Muscle layer of colon (tissue), 2 donors: ENCODE results near the gene TFRC.
"Not testable (repeated sequence)": the region's sequence is repeated elsewhere in the genome, so short reads cannot be mapped to it uniquely, and the experiment has no call there.

ENCODE experiments used
- H3K27ac ChIP-seq: one replicate; pipeline ENCODE4 v1.7.0; 2013; ENCODE audit warnings: low read depth, mild to moderate bottlenecking, low read length, moderate library complexity
- H3K27me3 ChIP-seq, 2 donors: one replicate each; pipeline ENCODE4 v1.7.0; 2013; ENCODE audit warnings: low read length in 2 of 2, mild to moderate bottlenecking in 2 of 2; ENCODE audit not compliant: insufficient read depth in 2 of 2, control insufficient read depth in 1 of 2
- H3K36me3 ChIP-seq: one replicate; pipeline ENCODE4 v1.7.0; 2013; ENCODE audit warnings: mild to moderate bottlenecking, low read length; ENCODE audit not compliant: insufficient read depth
- H3K4me1 ChIP-seq: one replicate; pipeline ENCODE4 v1.7.0; 2013; ENCODE audit warnings: mild to moderate bottlenecking, low read length; ENCODE audit not compliant: insufficient read depth
- H3K4me3 ChIP-seq, 2 donors: one replicate each; pipeline ENCODE4 v1.7.0; 2013; ENCODE audit warnings: low read length in 2 of 2, low read depth in 1 of 2, mild to moderate bottlenecking in 1 of 2, moderate library complexity in 1 of 2
- H3K9ac ChIP-seq: one replicate; pipeline ENCODE4 v1.7.0; 2013; ENCODE audit warnings: low read length
- H3K9me3 ChIP-seq: one replicate; pipeline ENCODE4 v1.7.0; 2013; ENCODE audit warnings: mild to moderate bottlenecking, low read length
- donor health status: abdominal sarcoma.
- donor health status: Adenocarcinoma of cecum.

TFRC gene

DNA sequence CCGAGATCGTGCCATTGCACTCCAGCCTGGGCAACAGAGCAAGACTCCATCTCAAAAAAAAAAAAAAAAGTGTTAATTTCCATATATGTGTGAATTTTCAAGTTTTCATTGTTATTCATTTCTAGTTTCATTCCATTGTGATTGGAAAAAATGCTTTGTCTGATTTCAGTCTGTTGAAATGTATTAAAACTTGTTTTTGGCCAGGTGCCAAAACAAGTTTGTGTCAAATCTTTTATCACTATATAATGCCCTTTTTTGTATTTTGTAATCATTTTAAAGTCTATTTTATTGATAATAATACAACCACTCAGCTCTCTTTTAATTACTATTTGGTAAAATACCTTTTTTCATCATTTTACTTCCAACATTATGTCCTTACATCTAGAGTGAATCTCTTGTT, 42.5 kb downstream of the TFRC start:
- H3K4me3 ChIP-seq = no peak overlapping the region
- H3K4me1 ChIP-seq = no peaks in the 10 kb centered on the region
- H3K36me3 ChIP-seq = no peaks in the 10 kb centered on the region
- H3K9me3 ChIP-seq = no peaks in the 10 kb centered on the region
- H3K9ac ChIP-seq = no peak overlapping the region
- no peaks in the 10 kb centered on the region for H3K27me3 ChIP-seq
- H3K27ac ChIP-seq = no peak overlapping the region

- H3K4me1 ChIP-seq, H3K36me3 ChIP-seq, H3K9me3 ChIP-seq, H3K9ac ChIP-seq, H3K4me3 ChIP-seq, H3K27me3 ChIP-seq, H3K27ac ChIP-seq: not testable (repeated sequence)
Measured at GRCh38 chr3:196026059-196026458, 55.8 kb downstream of the TFRC start.

DNA sequence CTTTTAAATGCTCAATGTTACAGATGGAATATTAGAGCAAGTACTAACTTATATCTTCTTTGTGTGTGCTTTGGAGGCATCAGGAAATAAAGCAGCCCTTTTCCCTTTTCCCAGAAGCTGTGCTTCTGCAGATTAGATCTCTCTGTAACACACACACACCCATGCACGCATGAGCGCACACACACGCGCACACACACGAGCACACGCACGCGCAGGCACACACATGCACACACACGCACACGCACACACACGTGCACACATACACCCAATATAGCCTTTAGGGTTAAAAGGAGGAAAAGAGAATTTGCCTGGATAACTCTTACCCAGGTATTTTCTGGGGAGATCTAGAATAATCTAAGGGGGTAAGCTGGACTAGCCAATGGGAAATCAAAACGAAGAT, 56.9 kb downstream of the TFRC start:
- Histone ChIP-seq H3K9me3 (no peaks in the 10 kb centered on the region), H3K4me3 (no peak overlapping the region), H3K27ac (no peak overlapping the region), H3K36me3 (no peaks in the 10 kb centered on the region), H3K9ac (no peak overlapping the region), H3K27me3 (no peaks in the 10 kb centered on the region), H3K4me1 (no peaks in the 10 kb centered on the region)

DNA sequence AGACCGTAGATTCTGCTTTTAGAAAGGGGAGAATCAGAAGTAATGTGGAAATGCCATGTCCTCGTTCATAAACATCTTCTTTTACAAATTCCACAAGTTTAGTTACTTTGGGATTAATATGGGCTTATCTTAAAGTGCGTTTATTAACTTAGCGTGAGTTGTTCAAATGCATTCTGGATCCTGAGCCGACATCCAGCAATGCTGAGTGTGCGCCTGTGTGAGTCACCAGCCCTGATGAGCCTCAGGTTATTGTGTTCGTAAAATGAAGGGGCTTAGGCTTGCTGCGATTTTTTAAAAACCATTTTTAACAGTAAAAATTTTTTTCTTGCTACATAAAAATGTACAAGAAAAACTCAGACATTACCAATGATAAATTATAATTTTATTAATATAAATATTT, 57.9 kb downstream of the TFRC start:
- no peak overlapping the region for H3K27ac ChIP-seq

GRCh38 chr3:196022499-196022878, 59.4 kb downstream of the TFRC start:
- not testable (repeated sequence) for H3K4me3 ChIP-seq, H3K4me1 ChIP-seq, H3K27me3 ChIP-seq, H3K9me3 ChIP-seq, H3K27ac ChIP-seq, H3K36me3 ChIP-seq, H3K9ac ChIP-seq

More for the DNA sequence above, 57.9 kb downstream of the TFRC start:
- H3K4me1 ChIP-seq = no peaks in the 10 kb centered on the region
- H3K4me3 ChIP-seq = no peak overlapping the region
- no peaks in the 10 kb centered on the region for H3K9me3 ChIP-seq
- H3K36me3 ChIP-seq = no peaks in the 10 kb centered on the region
- no peak overlapping the region for H3K9ac ChIP-seq
- H3K27me3 ChIP-seq = no peaks in the 10 kb centered on the region

GRCh38 chr3:196020373-196020772, 61.5 kb downstream of the TFRC start:
- no peak overlapping the region for H3K4me3 ChIP-seq
- H3K4me1 ChIP-seq = no peaks in the 10 kb centered on the region
- no peaks in the 10 kb centered on the region for H3K27me3 ChIP-seq
- H3K9me3 ChIP-seq = no peaks in the 10 kb centered on the region
- no peak overlapping the region for H3K27ac ChIP-seq
- no peaks in the 10 kb centered on the region for H3K36me3 ChIP-seq
- no peak overlapping the region for H3K9ac ChIP-seq

DNA sequence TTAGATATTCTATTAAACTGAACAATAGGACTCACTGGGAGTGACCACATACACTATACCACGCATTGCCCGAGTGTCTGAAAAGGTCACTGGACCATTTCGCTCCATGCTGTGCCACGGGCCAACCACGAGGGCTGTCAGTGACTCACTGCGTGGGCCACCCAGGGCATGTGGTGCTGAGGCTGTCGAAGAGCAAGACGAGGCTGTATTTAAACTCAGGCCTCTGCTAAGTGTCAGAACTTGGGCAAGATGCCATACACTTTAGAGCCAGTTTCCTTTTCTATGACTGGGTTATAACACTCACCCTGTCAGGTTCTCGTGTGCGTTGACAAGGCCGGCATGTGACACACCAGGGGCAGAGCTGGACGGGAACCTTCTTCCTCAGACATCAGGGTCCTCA, 62.3 kb downstream of the TFRC start:
- not testable (repeated sequence) for H3K9ac ChIP-seq, H3K4me3 ChIP-seq, H3K27me3 ChIP-seq, H3K9me3 ChIP-seq, H3K36me3 ChIP-seq, H3K4me1 ChIP-seq, H3K27ac ChIP-seq

DNA sequence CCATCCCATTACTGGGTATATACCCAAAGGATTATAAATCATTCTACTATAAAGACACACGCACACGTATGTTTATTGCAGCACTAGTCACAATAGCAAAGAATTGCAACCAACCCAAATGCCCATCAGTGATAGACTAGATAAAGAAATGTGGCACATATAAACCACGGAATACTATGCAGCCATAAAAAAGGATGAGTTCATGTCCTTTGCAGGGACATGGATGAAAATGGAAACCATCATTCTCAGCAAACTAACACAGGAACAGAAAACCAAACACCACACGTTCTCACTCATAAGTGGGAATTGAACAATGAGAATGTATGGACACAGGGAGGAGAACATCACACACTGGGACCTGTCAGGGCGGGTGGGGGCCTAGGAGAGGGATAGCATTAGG, 63.7 kb downstream of the TFRC start:
- not testable (repeated sequence) for H3K4me1 ChIP-seq, H3K27me3 ChIP-seq, H3K9ac ChIP-seq, H3K36me3 ChIP-seq, H3K27ac ChIP-seq, H3K4me3 ChIP-seq, H3K9me3 ChIP-seq

DNA sequence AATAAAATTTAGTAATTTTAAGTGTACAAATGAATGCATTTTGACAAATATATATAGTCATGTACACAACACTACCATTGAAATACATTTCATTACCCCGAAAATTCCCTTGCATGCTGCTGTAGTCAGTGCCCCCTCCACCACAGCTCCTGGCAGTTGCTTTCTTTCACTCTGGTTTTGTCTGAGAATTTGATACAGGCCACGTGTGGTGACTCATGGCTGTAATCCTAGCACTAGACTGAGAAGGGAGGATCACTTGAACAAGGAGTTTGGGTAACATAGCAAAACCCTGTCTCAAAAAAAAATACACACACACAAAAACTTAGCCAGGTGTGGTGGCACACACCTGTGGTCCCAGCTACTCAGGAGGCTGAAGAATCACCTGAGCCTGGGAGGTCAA, 65.4 kb downstream of the TFRC start:
- no peaks in the 10 kb centered on the region for H3K27me3 ChIP-seq

GRCh38 chr3:196016059-196016458, 65.8 kb downstream of the TFRC start:
- no peaks in the 10 kb centered on the region for H3K36me3 ChIP-seq
- H3K9me3 ChIP-seq = no peaks in the 10 kb centered on the region
- H3K4me3 ChIP-seq = no peak overlapping the region
- no peaks in the 10 kb centered on the region for H3K4me1 ChIP-seq
- no peak overlapping the region for H3K27ac ChIP-seq
- H3K27me3 ChIP-seq = no peaks in the 10 kb centered on the region
- H3K9ac ChIP-seq = no peak overlapping the region

More for the DNA sequence above, 65.4 kb downstream of the TFRC start:
- no peaks in the 10 kb centered on the region for H3K36me3 ChIP-seq
- no peak overlapping the region for H3K4me3 ChIP-seq
- no peak overlapping the region for H3K27ac ChIP-seq
- H3K9ac ChIP-seq = no peak overlapping the region
- no peaks in the 10 kb centered on the region for H3K4me1 ChIP-seq
- H3K9me3 ChIP-seq = no peaks in the 10 kb centered on the region

DNA sequence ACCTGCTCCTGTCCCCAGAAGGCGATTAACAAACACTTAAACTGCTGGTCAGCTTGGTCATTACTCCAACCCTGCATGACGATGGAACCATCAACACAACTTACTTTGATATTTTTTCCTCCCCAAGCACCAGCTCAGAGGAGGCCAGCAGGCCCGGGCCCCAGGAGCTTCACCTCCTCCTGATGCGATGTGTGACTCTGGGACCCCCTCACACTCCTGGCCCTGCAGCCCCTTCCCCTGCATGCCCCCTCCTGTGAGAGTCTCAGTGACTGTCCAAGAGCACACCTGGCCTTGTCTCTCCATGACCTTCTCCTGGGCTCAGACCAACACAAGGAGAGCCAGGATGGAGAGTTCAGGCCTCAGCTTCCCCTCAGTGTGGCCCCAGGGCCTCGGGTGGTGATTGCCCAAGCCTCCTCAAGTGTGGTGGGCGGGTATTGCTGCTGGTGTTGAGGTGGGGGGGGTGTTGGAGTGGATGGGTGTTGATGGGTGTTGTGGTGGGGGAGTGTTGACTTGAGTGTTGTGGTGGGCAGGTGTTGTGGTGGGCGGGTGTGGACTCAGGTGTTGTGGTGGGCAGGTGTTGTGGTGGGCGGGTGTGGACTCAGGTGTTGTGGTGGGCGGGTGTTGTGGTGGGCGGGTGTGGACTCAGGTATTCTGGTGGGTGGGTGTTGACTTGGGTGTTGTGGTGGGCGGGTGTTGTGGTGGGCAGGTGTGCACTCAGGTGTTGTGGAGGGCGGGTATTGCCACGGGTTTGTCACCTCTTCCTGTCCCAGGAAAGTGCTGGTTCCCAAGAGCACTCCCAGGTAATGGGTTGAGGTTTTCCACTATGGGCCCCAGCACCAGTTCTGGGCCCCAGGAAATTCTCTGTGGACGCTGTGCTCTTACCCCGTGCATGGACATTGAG, 68.1 kb downstream of the TFRC start:
- no peak overlapping the region for H3K9ac ChIP-seq
- H3K36me3 ChIP-seq = no peaks in the 10 kb centered on the region
- H3K4me3 ChIP-seq = no peak overlapping the region
- H3K27ac ChIP-seq = no peak overlapping the region
- H3K4me1 ChIP-seq = no peaks in the 10 kb centered on the region
- no peaks in the 10 kb centered on the region for H3K27me3 ChIP-seq
- H3K9me3 ChIP-seq = no peaks in the 10 kb centered on the region

DNA sequence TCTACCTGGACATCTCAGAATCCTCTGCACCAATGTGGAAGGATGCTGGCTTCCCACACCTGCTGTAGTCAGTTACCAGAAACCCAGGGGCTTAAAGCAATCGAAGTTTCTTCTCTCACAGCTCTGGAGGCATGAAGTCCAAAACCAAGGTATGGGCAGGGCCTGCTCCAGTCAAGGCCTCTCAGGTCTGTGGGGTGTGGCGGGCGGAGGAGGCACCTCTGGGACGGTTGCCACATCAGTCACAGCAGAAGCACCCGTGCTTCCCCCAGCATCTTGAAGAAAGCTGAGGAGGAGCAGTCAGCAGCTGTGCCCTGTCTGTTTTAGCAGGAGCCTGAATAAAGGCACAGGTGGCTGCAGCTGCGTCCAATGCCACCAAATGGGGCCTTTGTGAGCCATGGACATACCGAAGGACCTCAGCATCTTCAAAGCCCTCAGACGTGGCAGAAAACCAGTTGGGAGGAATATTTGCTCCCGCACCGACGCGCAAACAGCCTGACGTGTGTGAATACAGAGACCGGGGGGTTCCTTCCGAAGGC, 68.9 kb downstream of the TFRC start:
- no peaks in the 10 kb centered on the region for H3K27me3 ChIP-seq
- H3K4me1 ChIP-seq = no peaks in the 10 kb centered on the region
- H3K4me3 ChIP-seq = no peak overlapping the region
- H3K27ac ChIP-seq = no peak overlapping the region
- no peaks in the 10 kb centered on the region for H3K9me3 ChIP-seq
- H3K9ac ChIP-seq = no peak overlapping the region
- no peaks in the 10 kb centered on the region for H3K36me3 ChIP-seq
